ENCODE measurements around the gene ARHGAP22.

ARHGAP22 gene

GRCh38 chr10:48501787-48502771 is 102.8 kb downstream of the ARHGAP22 start:
- DNase-seq (ENCODE audit: low read depth in 2 of 3, low spot score in 1 of 3): no peak

DNA sequence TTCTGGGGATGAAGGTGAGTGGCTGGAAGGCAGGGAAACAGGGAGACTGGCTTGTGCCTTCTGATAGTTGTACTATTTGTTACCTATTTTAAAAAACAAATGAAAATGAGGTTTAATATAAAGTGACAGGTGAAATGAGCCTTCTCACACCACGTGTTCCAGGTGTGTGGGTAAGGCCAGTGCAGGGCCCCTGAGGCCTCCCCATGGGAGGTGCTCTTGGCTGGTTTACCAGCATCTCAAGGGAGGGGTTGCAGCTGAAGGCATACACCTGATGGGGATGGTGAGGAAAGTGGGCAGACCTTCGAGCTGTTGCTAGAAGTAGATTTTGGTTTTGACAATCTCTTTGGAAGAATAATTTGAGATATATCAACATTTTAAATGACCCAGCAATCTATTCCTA is 103.6 kb downstream of the ARHGAP22 start:
- DNase-seq (ENCODE audit: low read depth in 2 of 3, low spot score in 1 of 3): no peak

GRCh38 chr10:48500771-48501170 is 104.1 kb downstream of the ARHGAP22 start:
- DNase-seq (ENCODE audit: low read depth in 2 of 3, low spot score in 1 of 3): no peak

DNA sequence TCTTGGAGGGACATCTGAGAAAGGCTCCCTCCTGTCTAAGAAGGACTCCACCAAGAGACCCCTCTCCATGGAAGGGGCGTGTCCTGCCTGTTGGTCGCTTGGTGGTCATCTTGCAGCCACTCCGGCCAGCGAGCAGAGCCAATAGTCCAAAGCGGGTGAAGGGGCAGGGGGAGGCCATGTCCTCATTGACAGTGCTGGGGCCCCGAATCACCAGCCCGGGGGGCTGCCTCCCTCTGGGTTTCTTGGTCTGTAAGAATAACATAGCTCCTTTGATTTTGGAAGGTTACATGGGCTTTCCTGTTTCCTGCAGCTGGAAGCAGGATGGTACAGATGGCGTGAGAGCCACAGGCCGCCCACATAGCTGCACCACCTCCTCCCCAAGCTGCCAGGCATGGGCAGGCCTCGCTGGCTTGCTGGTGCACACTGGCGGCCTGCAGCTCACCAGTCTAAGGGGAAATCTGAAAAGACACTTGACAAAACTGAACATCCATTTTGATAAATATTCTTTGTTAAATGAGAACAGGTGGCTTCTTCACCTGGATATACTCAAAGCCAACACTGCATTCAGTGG is 105.8 kb downstream of the ARHGAP22 start:
- DNase-seq (ENCODE audit: low read depth in 2 of 3, low spot score in 1 of 3): no peak

GRCh38 chr10:48497780-48498770 is 106.8 kb downstream of the ARHGAP22 start:
- DNase-seq (ENCODE audit: low read depth in 2 of 3, low spot score in 1 of 3): no peak

- DNase-seq (ENCODE audit: low read depth in 2 of 3, low spot score in 1 of 3): no peak
These were observed 107.8 kb downstream of the ARHGAP22 start for GRCh38 chr10:48496831-48497779.

- no peak for DNase-seq (ENCODE audit: low read depth in 2 of 3, low spot score in 1 of 3)
These were observed 108.6 kb downstream of the ARHGAP22 start for GRCh38 chr10:48496105-48496830.

DNA sequence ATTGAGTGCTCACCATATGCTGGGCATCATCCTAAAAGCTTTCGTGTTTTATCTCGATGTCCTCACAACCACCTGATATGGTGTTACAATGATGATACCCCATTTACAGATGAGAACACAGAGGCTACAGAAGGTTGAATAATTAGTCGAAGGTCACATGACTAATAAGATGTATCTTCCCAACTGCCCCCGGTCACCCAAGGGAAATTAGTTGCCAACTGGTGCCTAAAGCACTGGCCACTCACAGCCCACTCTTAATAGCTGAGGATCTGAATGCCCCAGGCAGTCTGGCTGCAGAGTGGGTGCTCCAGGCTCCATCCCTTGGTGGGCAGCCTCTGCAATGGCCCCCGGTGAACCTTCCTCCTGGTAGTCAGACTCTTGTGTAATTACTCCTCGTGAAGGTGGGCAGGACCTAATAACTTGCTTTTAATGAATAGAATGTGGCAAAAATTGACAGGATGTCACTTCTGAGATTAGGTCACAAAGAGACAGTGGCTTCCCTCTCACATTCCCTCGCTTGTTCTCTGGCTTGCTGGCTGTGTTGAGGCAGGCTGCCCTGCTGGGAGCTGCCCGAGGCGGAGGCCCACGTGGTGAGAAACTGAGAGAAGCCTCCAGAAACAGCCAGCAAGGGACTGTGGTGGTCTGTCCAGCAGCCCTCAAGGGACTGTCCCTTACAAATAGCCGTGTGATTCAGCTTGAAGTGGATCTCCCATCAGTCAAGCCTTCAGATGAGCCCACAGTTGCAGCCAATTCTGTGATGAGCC is 109.4 kb downstream of the ARHGAP22 start:
- no peak for DNase-seq (ENCODE audit: low read depth in 2 of 3, low spot score in 1 of 3)

GRCh38 chr10:48494611-48495010 is 110.3 kb downstream of the ARHGAP22 start:
- no peak for DNase-seq (ENCODE audit: low read depth in 2 of 3, low spot score in 1 of 3)

GRCh38 chr10:48494073-48494472 is 110.8 kb downstream of the ARHGAP22 start:
- no peak for DNase-seq (ENCODE audit: low read depth in 2 of 3, low spot score in 1 of 3)

DNA sequence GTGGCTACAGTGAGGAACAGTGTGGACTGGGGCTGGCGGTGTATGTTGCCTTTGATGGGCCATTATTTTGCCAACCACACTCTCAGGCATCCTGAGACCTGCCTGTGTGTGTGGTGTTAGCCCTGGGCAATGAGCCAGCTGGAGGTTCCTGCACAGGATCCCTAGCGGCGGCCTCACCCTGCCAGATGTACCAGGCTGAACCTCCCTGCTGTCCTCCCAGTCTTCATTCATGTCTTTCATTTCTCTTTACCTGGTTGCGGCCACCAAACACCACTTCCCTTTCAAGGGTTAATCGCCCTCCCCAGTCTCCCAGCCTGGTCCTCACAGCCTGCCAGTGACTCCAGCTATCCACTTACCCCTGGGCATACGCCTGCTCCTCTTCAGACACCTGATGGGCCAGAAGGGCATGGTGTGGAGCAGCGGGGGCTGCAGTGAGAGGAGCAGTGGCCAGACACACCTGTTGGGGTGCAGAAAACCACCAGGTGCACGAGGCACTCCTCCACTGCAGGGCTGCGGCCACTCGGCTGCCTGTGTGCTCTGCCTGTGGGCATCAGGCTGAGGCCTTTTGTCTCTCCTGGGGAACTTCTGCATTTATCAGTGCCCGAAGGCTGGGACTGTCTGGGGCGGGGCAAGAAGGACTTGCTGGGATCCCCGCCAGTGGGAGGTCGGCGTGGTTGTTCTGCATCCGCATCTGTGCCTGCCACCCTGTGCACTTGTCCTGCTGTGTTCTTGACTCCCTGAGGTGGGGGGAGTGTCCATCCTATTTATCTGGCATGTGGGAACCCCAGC is 111.6 kb downstream of the ARHGAP22 start:
- DNase-seq (ENCODE audit: low read depth in 2 of 3, low spot score in 1 of 3): no peak

GRCh38 chr10:48492201-48492600 is 112.7 kb downstream of the ARHGAP22 start:
- no peak for DNase-seq (ENCODE audit: low read depth in 2 of 3, low spot score in 1 of 3)

- DNase-seq (ENCODE audit: low read depth in 2 of 3, low spot score in 1 of 3): no peak
These were observed 113.3 kb downstream of the ARHGAP22 start for GRCh38 chr10:48491392-48492139.

DNA sequence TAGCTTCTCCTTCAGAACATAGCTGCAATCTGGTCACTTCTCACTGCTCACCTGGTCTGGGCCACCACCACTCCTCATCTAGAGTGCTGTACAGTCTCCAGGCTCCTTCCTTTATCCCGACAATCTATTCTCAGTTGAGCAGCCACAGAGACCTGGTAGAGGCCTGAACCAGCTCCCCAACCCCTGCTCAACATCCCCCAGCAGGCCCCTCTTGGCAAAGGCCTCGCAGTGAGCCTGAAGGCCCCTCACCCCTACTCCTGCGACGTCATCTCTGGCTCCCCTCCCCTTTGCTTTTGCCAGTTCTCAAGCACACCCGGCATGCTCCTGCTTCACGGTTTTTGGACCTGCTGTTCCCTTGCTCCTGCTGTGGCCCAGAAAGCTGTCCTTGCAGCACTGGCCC is 113.9 kb downstream of the ARHGAP22 start:
- DNase-seq (ENCODE audit: low read depth in 2 of 3, low spot score in 1 of 3): no peak

DNA sequence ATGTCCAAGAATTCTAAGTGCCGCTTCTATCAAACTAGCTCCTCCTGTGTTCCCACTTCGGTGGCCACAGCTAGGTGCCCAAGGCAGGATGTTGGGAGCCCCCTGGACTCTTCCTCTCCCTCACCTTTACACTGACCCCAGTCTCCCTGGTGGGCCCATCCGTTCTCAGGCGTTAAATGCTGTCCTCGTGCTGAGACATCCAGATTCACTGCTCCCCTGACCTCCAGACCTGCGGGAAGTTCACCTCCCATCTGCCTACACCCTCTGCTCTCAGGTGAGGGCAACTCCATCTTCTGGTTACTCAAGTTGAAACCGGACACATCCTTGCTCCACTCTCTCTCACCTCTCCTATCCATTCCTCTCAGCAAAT is 114.3 kb downstream of the ARHGAP22 start:
- DNase-seq (ENCODE audit: low read depth in 2 of 3, low spot score in 1 of 3): no peak

DNA sequence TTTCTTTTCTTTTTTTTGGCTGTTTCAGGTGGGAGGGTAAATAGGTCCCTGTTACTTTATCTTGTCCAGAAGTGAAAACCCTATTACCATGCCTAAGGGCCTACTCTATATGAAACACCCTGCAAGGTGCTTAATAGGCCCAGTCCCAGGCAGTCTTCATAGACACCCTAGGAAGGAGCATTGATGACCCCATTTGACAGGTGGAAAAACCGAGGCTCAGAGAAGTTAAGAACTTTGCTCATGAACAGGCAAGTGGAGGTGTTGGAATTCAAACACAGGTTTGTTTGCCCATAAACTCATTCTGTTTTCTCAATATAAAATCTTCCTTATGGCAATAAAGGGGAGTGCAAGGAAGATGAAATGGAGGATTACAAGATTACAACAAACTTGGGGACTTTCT is 115.8 kb downstream of the ARHGAP22 start:
- no peak for DNase-seq (ENCODE audit: low read depth in 2 of 3, low spot score in 1 of 3)

DNA sequence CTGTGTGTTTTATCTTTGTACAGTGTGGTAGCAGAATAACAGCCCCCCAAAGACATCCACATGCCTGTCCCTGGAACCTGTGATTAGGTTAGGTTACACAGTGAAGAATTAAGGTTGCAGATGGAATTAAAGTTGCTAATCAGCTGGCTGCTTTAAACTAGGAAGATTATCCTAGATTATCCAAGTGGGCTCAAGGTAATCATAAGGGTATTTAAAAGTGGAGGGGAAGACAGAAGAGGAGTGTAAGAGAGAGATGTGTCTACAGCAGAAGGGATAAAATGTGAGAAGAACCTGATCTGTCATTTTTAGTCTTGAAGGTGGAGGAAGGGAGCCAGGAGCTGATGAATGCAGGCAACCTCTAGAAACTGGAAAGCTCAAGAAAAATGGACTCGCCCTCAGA is 117.6 kb downstream of the ARHGAP22 start:
- no peak for DNase-seq (ENCODE audit: low read depth in 2 of 3, low spot score in 1 of 3)

Data from stimulated activated CD4-positive, alpha-beta T cell treated with anti-CD3 and anti-CD28 coated beads, Interleukin-12 subunit alpha, Interleukin-12 subunit beta, amount 100 ng/mL, for 48 hours (primary cell).